Measurements from ENCODE around the gene GPR68.

GRCh38 chr14:91274796-91275195, 30.3 kb upstream of the GPR68 start:
- TF ChIP-seq POLR2AphosphoS5 (IDR thresholded peaks at IDR 0.05; ENCODE audit: low read depth, low read length): no peak
- TF ChIP-seq, protein P1, sequence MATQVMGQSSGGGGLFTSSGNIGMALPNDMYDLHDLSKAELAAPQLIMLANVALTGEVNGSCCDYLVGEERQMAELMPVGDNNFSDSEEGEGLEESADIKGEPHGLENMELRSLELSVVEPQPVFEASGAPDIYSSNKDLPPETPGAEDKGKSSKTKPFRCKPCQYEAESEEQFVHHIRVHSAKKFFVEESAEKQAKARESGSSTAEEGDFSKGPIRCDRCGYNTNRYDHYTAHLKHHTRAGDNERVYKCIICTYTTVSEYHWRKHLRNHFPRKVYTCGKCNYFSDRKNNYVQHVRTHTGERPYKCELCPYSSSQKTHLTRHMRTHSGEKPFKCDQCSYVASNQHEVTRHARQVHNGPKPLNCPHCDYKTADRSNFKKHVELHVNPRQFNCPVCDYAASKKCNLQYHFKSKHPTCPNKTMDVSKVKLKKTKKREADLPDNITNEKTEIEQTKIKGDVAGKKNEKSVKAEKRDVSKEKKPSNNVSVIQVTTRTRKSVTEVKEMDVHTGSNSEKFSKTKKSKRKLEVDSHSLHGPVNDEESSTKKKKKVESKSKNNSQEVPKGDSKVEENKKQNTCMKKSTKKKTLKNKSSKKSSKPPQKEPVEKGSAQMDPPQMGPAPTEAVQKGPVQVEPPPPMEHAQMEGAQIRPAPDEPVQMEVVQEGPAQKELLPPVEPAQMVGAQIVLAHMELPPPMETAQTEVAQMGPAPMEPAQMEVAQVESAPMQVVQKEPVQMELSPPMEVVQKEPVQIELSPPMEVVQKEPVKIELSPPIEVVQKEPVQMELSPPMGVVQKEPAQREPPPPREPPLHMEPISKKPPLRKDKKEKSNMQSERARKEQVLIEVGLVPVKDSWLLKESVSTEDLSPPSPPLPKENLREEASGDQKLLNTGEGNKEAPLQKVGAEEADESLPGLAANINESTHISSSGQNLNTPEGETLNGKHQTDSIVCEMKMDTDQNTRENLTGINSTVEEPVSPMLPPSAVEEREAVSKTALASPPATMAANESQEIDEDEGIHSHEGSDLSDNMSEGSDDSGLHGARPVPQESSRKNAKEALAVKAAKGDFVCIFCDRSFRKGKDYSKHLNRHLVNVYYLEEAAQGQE (IDR thresholded peaks at IDR 0.05; ENCODE audit: insufficient read depth in 1 of 2, low read depth in 2 of 2, low read length in 2 of 2): no peak

Data from PFSK-1 (cell line).